OCI-LY1 (cell line): ENCODE data around the gene DIDO1.

Experiments used
- H2AFZ ChIP-seq: fragments of 200-600 bp; sonication (generic), shearing (Covaris generic); 2 replicates; pipeline ENCODE4 v1.6.0; 2014; ENCODE audit warnings: antibody characterized with exemption, mild to moderate bottlenecking, low read length
- H3F3A ChIP-seq: fragments of 200-600 bp; sonication (generic), shearing (Covaris generic); 2 replicates; pipeline ENCODE4 v1.6.0; 2014; ENCODE audit warnings: mild to moderate bottlenecking, antibody characterized with exemption, low read length, moderate library complexity; ENCODE audit not compliant: insufficient read depth
- H3K27ac ChIP-seq: fragments of 200-600 bp; sonication (generic); 2 replicates; pipeline ENCODE4 v1.5.1; 2014; ENCODE audit warnings: low read length, mixed run types, mild to moderate bottlenecking, low read depth; ENCODE audit not compliant: poor library complexity, severe bottlenecking
- H3K27me3 ChIP-seq: fragments of 200-600 bp; sonication (generic); 2 replicates; pipeline ENCODE4 v1.6.0; 2014; ENCODE audit warnings: antibody characterized with exemption, mild to moderate bottlenecking, low read length, moderate library complexity; ENCODE audit not compliant: insufficient read depth
- H3K36me3 ChIP-seq: fragments of 200-600 bp; sonication (generic); 2 replicates; pipeline ENCODE4 v1.6.1; 2014; ENCODE audit warnings: mild to moderate bottlenecking, antibody characterized with exemption, low read length, moderate library complexity, mixed read lengths; ENCODE audit not compliant: insufficient read depth
- H3K4me1 ChIP-seq: fragments of 200-600 bp; sonication (generic); 2 replicates; pipeline ENCODE4 v1.5.1; 2014; ENCODE audit warnings: mild to moderate bottlenecking, low read length, moderate library complexity; ENCODE audit not compliant: insufficient read depth, severe bottlenecking
- H3K4me2 ChIP-seq: fragments of 200-600 bp; sonication (generic), shearing (Covaris generic); 2 replicates; pipeline ENCODE4 v1.6.1; 2014; ENCODE audit warnings: low read length
- H3K4me3 ChIP-seq: fragments of 200-600 bp; sonication (generic); 2 replicates; pipeline ENCODE4 v1.5.1; 2014; ENCODE audit warnings: low read length, low read depth, mild to moderate bottlenecking, mixed read lengths; ENCODE audit not compliant: poor library complexity, severe bottlenecking
- H3K79me2 ChIP-seq: fragments of 200-600 bp; shearing (Covaris generic); 2 replicates; pipeline ENCODE4 v1.6.1; 2016; ENCODE audit warnings: mixed run types, low read length, mixed read lengths; ENCODE audit not compliant: insufficient read depth
- H3K9ac ChIP-seq: fragments of 200-600 bp; sonication (generic), shearing (Covaris generic); 2 replicates; pipeline ENCODE4 v1.6.1; 2014; ENCODE audit warnings: mild to moderate bottlenecking, low read length, mixed read lengths
- H3K9me2 ChIP-seq: fragments of 200-600 bp; sonication (generic), shearing (Covaris generic); 2 replicates; pipeline ENCODE4 v1.6.1; 2014; ENCODE audit warnings: low read depth, mild to moderate bottlenecking, low read length, mixed read lengths
- H3K9me3 ChIP-seq: fragments of 200-600 bp; shearing (Covaris generic); 2 replicates; pipeline ENCODE4 v1.6.1; 2014; ENCODE audit warnings: low read length, mixed read lengths
- H4K20me1 ChIP-seq: fragments of 200-600 bp; sonication (generic), shearing (Covaris generic); 2 replicates; pipeline ENCODE4 v1.6.0; 2016; ENCODE audit warnings: mild to moderate bottlenecking, low read length; ENCODE audit not compliant: insufficient read depth
- CTCF ChIP-seq: fragments of 200-600 bp; sonication (generic), shearing (Covaris generic); IDR thresholded peaks from 2 replicates; pipeline ENCODE4 v1.5.1; 2017; ENCODE audit warnings: mild to moderate bottlenecking, antibody characterized with exemption, low read length, moderate library complexity, mixed read lengths
- EZH2 ChIP-seq: fragments of 200-600 bp; sonication (generic), shearing (Covaris generic); IDR thresholded peaks from 2 replicates; pipeline ENCODE4 v1.8.0; 2017; ENCODE audit warnings: borderline replicate concordance, mixed run types, mild to moderate bottlenecking, antibody characterized with exemption, low read length, moderate library complexity, mixed read lengths

The DIDO1 gene

GRCh38 chr20:62876902-62877816, 49.1 kb downstream of the DIDO1 start:
- Histone ChIP-seq H3K4me3 (no peak overlapping the region), H2AFZ (no peak overlapping the region), H3K9me2 (no peaks in the 10 kb centered on the region), H3K9ac (no peak overlapping the region), H3K79me2 (no peaks in the 10 kb centered on the region), H3K36me3 (peaks cover 22% of the 10 kb centered on the region), H4K20me1 (no peaks in the 10 kb centered on the region), H3F3A (peaks cover 10% of the 10 kb centered on the region), H3K27me3 (peaks cover 10% of the 10 kb centered on the region; the same call in 1 of the 2 replicates), H3K9me3 (no peaks in the 10 kb centered on the region), H3K27ac (no peak overlapping the region), H3K4me1 (no peaks in the 10 kb centered on the region), H3K4me2 (no peak overlapping the region)
- no peak for TF ChIP-seq EZH2
- no peak for TF ChIP-seq CTCF

- H3K9ac ChIP-seq: no peak overlapping the region
- no peak for TF ChIP-seq CTCF
- no peak for TF ChIP-seq EZH2
- no peaks in the 10 kb centered on the region for H3K4me1 ChIP-seq
Measured at GRCh38 chr20:62876501-62876901, 49.8 kb downstream of the DIDO1 start.

DNA sequence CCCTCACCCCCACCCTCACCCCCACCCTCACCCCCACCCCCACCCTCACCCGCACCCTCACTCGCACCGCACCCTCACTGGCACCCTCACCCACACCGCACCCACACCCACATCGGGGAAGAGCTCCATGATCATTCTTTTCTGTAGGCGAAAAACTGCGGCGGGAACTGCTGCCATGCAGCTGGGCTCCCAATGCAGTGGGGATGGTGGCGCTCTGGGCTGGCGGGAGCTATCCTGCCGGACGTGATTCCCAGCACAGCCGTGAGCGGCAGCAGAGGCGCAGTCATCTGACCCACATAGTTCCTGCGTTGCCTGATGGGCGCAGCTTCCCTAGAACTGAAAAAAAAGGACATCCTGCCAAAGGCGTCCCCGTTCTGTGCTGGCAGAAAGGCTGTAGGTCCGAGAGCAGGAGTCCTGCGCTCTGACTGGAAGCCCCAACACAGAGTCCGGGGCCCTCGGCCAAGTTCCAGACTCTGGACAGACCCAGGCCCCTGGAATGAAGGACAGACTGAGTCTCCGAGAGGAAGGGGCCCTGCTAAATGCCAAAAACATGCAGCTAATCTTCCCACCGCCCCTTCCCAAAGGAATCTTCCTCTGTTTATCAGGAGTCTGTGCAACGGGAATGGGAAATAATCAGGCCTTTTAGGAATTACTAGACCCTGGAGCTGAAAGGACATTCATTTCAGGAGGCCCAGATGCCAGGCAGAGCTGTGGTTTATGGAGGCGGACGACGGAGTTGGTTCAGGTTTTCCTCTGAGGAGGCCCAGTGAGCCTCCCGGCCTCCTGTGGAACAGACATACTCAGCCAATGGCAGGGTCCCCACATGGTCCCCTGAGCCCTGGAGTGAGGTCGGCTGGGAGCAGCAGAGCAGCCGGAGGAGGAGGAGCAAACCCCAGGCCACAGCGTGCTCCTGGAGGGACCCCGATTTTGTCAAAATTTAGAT, 50.6 kb downstream of the DIDO1 start:
- H2AFZ ChIP-seq: no peak overlapping the region

More at GRCh38 chr20:62876501-62876901, 49.8 kb downstream of the DIDO1 start:
- Histone ChIP-seq H4K20me1 (no peaks in the 10 kb centered on the region), H3K27me3 (peaks cover 10% of the 10 kb centered on the region; the same call in 1 of the 2 replicates), H3K27ac (no peak overlapping the region), H2AFZ (no peak overlapping the region), H3K9me2 (no peaks in the 10 kb centered on the region), H3K9me3 (no peaks in the 10 kb centered on the region), H3F3A (peaks cover 10% of the 10 kb centered on the region), H3K36me3 (peaks cover 15% of the 10 kb centered on the region), H3K79me2 (no peaks in the 10 kb centered on the region), H3K4me3 (no peak overlapping the region), H3K4me2 (no peak overlapping the region)

More for the DNA sequence above, 50.6 kb downstream of the DIDO1 start:
- TF ChIP-seq EZH2 (no peak), CTCF (no peak)
- Histone ChIP-seq H3F3A (peaks cover 10% of the 10 kb centered on the region), H3K9me2 (no peaks in the 10 kb centered on the region), H3K4me3 (no peak overlapping the region), H3K27ac (no peak overlapping the region), H3K36me3 (peaks cover 7% of the 10 kb centered on the region), H3K9ac (no peak overlapping the region), H3K79me2 (no peaks in the 10 kb centered on the region), H3K27me3 (peaks cover 10% of the 10 kb centered on the region; the same call in 1 of the 2 replicates), H3K4me2 (no peak overlapping the region), H3K4me1 (no peaks in the 10 kb centered on the region), H3K9me3 (no peaks in the 10 kb centered on the region), H4K20me1 (no peaks in the 10 kb centered on the region)
